Neural progenitor cell (in vitro differentiated cells): ENCODE results near the gene HS6ST3. TPM values are rescaled to one million over a fixed set of nuclear protein-coding genes. Genes with fewer than 3 reads are reported as not detected.

Source experiments
- DNase-seq: peaks from one replicate; pipeline ENCODE4 v3.0.0-alpha.2; 2016; ENCODE audit warnings: low spot score
- H2AFZ ChIP-seq: fragments of 200-600 bp; sonication (generic); replicated peaks from 2 replicates; pipeline ENCODE4 v1.6.1; 2016; ENCODE audit warnings: antibody characterized with exemption
- H3F3A ChIP-seq: fragments of 200-600 bp; sonication (generic); 2 replicates; pipeline ENCODE4 v1.6.1; 2016; ENCODE audit warnings: antibody characterized with exemption, low read depth
- H3K27ac ChIP-seq: fragments of 200-600 bp; sonication (generic); 2 replicates; pipeline ENCODE4 v1.5.1; 2016; ENCODE audit warnings: mild to moderate bottlenecking
- H3K27me3 ChIP-seq: fragments of 200-600 bp; sonication (generic); 2 replicates; pipeline ENCODE4 v1.6.1; 2016; ENCODE audit warnings: mild to moderate bottlenecking, moderate library complexity
- H3K36me3 ChIP-seq: fragments of 200-600 bp; sonication (generic); 2 replicates; pipeline ENCODE4 v1.5.1; 2016
- H3K4me1 ChIP-seq: fragments of 200-600 bp; sonication (generic); 2 replicates; pipeline ENCODE4 v1.6.1; 2016; ENCODE audit warnings: mixed run types
- H3K4me2 ChIP-seq: fragments of 200-600 bp; sonication (generic); 2 replicates; pipeline ENCODE4 v1.6.1; 2016
- H3K4me3 ChIP-seq: fragments of 200-600 bp; sonication (generic); 2 replicates; pipeline ENCODE4 v1.5.1; 2016
- H3K79me2 ChIP-seq: fragments of 200-600 bp; sonication (generic); 2 replicates; pipeline ENCODE4 v1.6.1; 2016; ENCODE audit warnings: low read depth
- H3K9ac ChIP-seq: fragments of 200-600 bp; sonication (generic); 2 replicates; pipeline ENCODE4 v1.6.1; 2016
- H3K9me3 ChIP-seq: fragments of 200-600 bp; sonication (generic); 2 replicates; pipeline ENCODE4 v1.5.1; 2016; ENCODE audit warnings: low read depth
- H4K20me1 ChIP-seq: fragments of 200-600 bp; sonication (generic); 2 replicates; pipeline ENCODE4 v1.6.1; 2016; ENCODE audit warnings: low read depth
- H3K27ac Mint-ChIP-seq: 3 replicates; pipeline ENCODE4 v1.8.0; 2021; ENCODE audit warnings: mixed read lengths
- H3K27me3 Mint-ChIP-seq: 2 replicates; pipeline ENCODE4 v1.8.0; 2022; ENCODE audit warnings: low read depth, mild to moderate bottlenecking, inconsistent platforms, moderate library complexity, mixed read lengths; ENCODE audit not compliant: insufficient read depth
- H3K36me3 Mint-ChIP-seq: 3 replicates; pipeline ENCODE4 v1.8.0; 2021; ENCODE audit warnings: mixed read lengths
- H3K4me1 Mint-ChIP-seq: 3 replicates; pipeline ENCODE4 v1.8.0; 2021; ENCODE audit warnings: mixed read lengths
- H3K4me3 Mint-ChIP-seq: 3 replicates; pipeline ENCODE4 v1.8.0; 2021; ENCODE audit warnings: mild to moderate bottlenecking, moderate library complexity, mixed read lengths
- H3K9me3 Mint-ChIP-seq: 3 replicates; pipeline ENCODE4 v1.8.0; 2020; ENCODE audit warnings: mixed read lengths
- EZH2 ChIP-seq: fragments of 200-600 bp; sonication (generic); IDR thresholded peaks from 2 replicates; pipeline ENCODE4 v1.6.1; 2017; ENCODE audit warnings: antibody characterized with exemption, mild to moderate bottlenecking, moderate library complexity
- EZH2phosphoT487 ChIP-seq: fragments of 200-600 bp; sonication (generic); IDR thresholded peaks from 2 replicates; pipeline ENCODE4 v1.6.1; 2017; ENCODE audit warnings: antibody characterized with exemption
- total RNA-seq: library from RNA; depleted of rRNA; stranded (reverse); fragments of >200 nt; gene quantifications from 2 replicates; pipeline ENCODE4 v1.2.3, GENCODE V29; 2015; ENCODE audit warnings: low replicate concordance
- TF ChIP-seq, protein P1 (sequence below): fragments of 200-600 bp; sonication (generic); IDR thresholded peaks from 2 replicates; pipeline ENCODE4 v1.5.1; 2017; ENCODE audit warnings: antibody characterized with exemption, mild to moderate bottlenecking

HS6ST3 gene
- total RNA-seq, 1 donor from 2014 or later, result 0.39 TPM

DNA sequence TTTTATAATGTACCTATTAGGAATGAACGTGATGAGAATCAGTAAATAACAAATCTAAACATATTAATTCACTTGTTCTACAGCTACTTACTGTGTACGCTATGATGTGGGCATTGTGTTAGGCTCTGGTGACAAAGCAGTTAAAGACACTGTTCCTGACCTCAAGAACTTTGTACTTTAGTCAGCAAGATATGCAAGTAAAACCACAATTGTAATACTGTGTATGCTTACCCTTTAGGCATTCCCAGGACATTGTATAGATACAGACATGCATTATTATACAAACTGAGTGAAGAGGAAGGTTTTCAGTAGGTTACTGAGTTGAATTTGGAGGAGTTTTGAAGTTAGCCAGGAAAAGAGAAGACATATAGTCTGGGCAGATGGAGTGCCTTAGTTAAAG is 435.8 kb downstream of the HS6ST3 start:
- H3K9me3 Mint-ChIP-seq, result no peaks in the 10 kb centered on the region
- Histone ChIP-seq H3K4me2 (no peak overlapping the region), H3K27ac (no peak overlapping the region), H3K9ac (no peak overlapping the region), H3K4me1 (peaks cover 3% of the 10 kb centered on the region), H3K27me3 (no peaks in the 10 kb centered on the region), H3K4me3 (no peak overlapping the region), H4K20me1 (no peaks in the 10 kb centered on the region), H3K9me3 (no peaks in the 10 kb centered on the region), H2AFZ (no peak overlapping the region), H3F3A (no peaks in the 10 kb centered on the region), H3K36me3 (no peaks in the 10 kb centered on the region), H3K79me2 (no peaks in the 10 kb centered on the region)
- peaks cover 2% of the 10 kb centered on the region for H3K27me3 Mint-ChIP-seq
- H3K36me3 Mint-ChIP-seq, result no peaks in the 10 kb centered on the region
- TF ChIP-seq EZH2phosphoT487 (no peak), EZH2 (no peak)
- TF ChIP-seq, protein P1, sequence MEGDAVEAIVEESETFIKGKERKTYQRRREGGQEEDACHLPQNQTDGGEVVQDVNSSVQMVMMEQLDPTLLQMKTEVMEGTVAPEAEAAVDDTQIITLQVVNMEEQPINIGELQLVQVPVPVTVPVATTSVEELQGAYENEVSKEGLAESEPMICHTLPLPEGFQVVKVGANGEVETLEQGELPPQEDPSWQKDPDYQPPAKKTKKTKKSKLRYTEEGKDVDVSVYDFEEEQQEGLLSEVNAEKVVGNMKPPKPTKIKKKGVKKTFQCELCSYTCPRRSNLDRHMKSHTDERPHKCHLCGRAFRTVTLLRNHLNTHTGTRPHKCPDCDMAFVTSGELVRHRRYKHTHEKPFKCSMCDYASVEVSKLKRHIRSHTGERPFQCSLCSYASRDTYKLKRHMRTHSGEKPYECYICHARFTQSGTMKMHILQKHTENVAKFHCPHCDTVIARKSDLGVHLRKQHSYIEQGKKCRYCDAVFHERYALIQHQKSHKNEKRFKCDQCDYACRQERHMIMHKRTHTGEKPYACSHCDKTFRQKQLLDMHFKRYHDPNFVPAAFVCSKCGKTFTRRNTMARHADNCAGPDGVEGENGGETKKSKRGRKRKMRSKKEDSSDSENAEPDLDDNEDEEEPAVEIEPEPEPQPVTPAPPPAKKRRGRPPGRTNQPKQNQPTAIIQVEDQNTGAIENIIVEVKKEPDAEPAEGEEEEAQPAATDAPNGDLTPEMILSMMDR, result no peak
- H3K27ac Mint-ChIP-seq, result no peak overlapping the region
- no peak for DNase-seq
- H3K4me3 Mint-ChIP-seq, result no peak overlapping the region
- no peaks in the 10 kb centered on the region for H3K4me1 Mint-ChIP-seq

DNA sequence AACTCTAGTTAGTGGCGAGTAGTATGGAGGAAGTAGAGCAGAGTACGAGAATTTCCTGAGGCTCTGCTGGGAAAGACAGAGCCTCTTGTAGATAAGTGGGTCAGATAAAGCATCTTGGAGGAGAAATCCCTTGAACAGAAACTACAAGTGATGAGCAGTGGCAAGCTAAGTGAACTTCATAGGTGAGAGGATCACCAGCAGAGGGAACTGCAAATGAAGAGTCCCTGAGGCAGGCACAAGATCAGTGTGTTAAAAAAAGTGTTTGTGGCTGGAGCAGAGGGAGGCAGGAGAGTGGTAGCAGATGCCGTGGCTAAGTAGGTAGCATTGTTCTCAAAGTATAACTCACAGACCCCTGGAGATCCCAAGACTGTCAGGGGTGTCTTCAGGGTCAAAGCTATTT is 437.6 kb downstream of the HS6ST3 start:
- H3K4me1 Mint-ChIP-seq, result peaks cover under 1% of the 10 kb centered on the region
- no peak overlapping the region for H3K9ac ChIP-seq
- H2AFZ ChIP-seq, result no peak overlapping the region
- H3K27ac ChIP-seq, result no peak overlapping the region
- H3K27ac Mint-ChIP-seq, result no peak overlapping the region
- no peaks in the 10 kb centered on the region for H3F3A ChIP-seq
- peaks cover 2% of the 10 kb centered on the region for H3K27me3 Mint-ChIP-seq
- no peak overlapping the region for H3K4me3 ChIP-seq
- no peaks in the 10 kb centered on the region for H3K9me3 Mint-ChIP-seq
- H3K36me3 ChIP-seq, result no peaks in the 10 kb centered on the region
- H3K79me2 ChIP-seq, result no peaks in the 10 kb centered on the region
- DNase-seq, result no peak
- no peak for TF ChIP-seq EZH2
- TF ChIP-seq, protein P1, result no peak
- TF ChIP-seq EZH2phosphoT487, result no peak
- H3K27me3 ChIP-seq, result no peaks in the 10 kb centered on the region
- no peaks in the 10 kb centered on the region for H3K36me3 Mint-ChIP-seq
- H3K9me3 ChIP-seq, result no peaks in the 10 kb centered on the region
- no peaks in the 10 kb centered on the region for H4K20me1 ChIP-seq
- peaks cover 3% of the 10 kb centered on the region for H3K4me1 ChIP-seq
- H3K4me3 Mint-ChIP-seq, result no peak overlapping the region
- H3K4me2 ChIP-seq, result no peak overlapping the region

DNA sequence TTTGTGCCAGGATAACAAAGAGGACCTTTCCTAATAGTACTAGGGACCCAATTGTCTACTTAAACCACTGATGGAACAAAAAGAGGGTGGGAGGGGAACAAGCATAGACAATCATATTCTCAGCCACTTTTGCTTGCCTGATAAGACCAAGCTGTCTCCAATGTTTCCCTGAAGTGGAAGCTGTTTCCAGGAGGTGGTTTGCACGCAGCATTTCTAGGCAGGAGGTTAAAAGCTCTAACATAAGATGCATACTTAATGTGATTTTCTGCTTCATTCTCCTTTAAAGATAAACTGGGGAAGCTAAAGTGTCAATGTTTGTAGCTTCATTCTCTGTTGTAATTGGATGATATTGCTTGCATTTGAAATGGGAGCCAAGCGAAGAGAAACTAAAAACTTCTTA is 442.9 kb downstream of the HS6ST3 start:
- no peaks in the 10 kb centered on the region for H3K36me3 Mint-ChIP-seq
- Histone ChIP-seq H3K4me2 (no peak overlapping the region), H3K27ac (no peak overlapping the region), H2AFZ (no peak overlapping the region), H3K79me2 (no peaks in the 10 kb centered on the region), H3K4me3 (no peak overlapping the region), H3K4me1 (no peaks in the 10 kb centered on the region), H3K27me3 (no peaks in the 10 kb centered on the region), H4K20me1 (no peaks in the 10 kb centered on the region), H3K36me3 (no peaks in the 10 kb centered on the region), H3F3A (no peaks in the 10 kb centered on the region), H3K9ac (no peak overlapping the region), H3K9me3 (no peaks in the 10 kb centered on the region)
- peaks cover 10% of the 10 kb centered on the region for H3K4me1 Mint-ChIP-seq
- TF ChIP-seq, protein P1, result no peak
- TF ChIP-seq EZH2phosphoT487 (no peak), EZH2 (no peak)
- no peak overlapping the region for H3K4me3 Mint-ChIP-seq
- DNase-seq, result no peak
- H3K27me3 Mint-ChIP-seq, result peaks cover 4% of the 10 kb centered on the region
- no peaks in the 10 kb centered on the region for H3K9me3 Mint-ChIP-seq
- no peak overlapping the region for H3K27ac Mint-ChIP-seq
